ENCODE measurements around the gene ALOX12B.

GRCh38 chr17:8062807-8063483 is 24.6 kb downstream of the ALOX12B start:
- TF ChIP-seq CTCF (IDR thresholded peaks at IDR 0.05; ENCODE audit: insufficient read depth, low read length, poor library complexity, severe bottlenecking): no peak
- TF ChIP-seq EZH2phosphoT487 (conservative IDR thresholded peaks at IDR 0.05; ENCODE audit: low read length): no peak
